ENCODE results near the gene CEACAM19. TPM values are rescaled to one million over a fixed set of nuclear protein-coding genes. Genes with fewer than 3 reads are reported as not detected.
A peak's percentile ranks its signal among the peaks of the same experiment; 100 is the strongest.

Gene CEACAM19
- total RNA-seq, 2 donors from 2014 or later = 3.4 to 6.2 TPM

GRCh38 chr19:44653343-44653742 lies 17.9 kb upstream of the CEACAM19 start:
- ATAC-seq (ENCODE audit: insufficient number of reproducible peaks, low FRiP score, low read depth) = no peak
- no peak overlapping the region for H3K4me3 ChIP-seq
- no peaks in the 10 kb centered on the region for H3K27me3 ChIP-seq (replicated peaks; ENCODE audit: insufficient read depth)
- no peak overlapping the region for H3K27ac ChIP-seq
- no peaks in the 10 kb centered on the region for H3K9me3 ChIP-seq
- TF ChIP-seq CTCF (IDR thresholded peaks at IDR 0.05) = no peak
- peaks cover 0 to 13% of the 10 kb centered on the region in 2 donors for H3K4me1 ChIP-seq (ENCODE audit: control insufficient read depth in 1 of 2, low read depth in 2 of 2)
- no peak for DNase-seq (ENCODE audit: low spot score)
- peaks cover 46% of the 10 kb centered on the region for H3K36me3 ChIP-seq

- peak; percentile 48 for TF ChIP-seq CTCF (IDR thresholded peaks at IDR 0.05)
- ATAC-seq (ENCODE audit: insufficient number of reproducible peaks, low FRiP score, low read depth) (no peak), DNase-seq (ENCODE audit: low spot score) (no peak)
- H3K4me1 ChIP-seq (ENCODE audit: control insufficient read depth in 1 of 2, low read depth in 2 of 2) = peaks cover 0 to 5% of the 10 kb centered on the region in 2 donors
- H3K27me3 ChIP-seq (replicated peaks; ENCODE audit: insufficient read depth) = no peaks in the 10 kb centered on the region
- H3K27ac ChIP-seq = no peak overlapping the region
- H3K4me3 ChIP-seq = no peak overlapping the region
- no peaks in the 10 kb centered on the region for H3K9me3 ChIP-seq
- peaks cover 55% of the 10 kb centered on the region for H3K36me3 ChIP-seq
Measured at GRCh38 chr19:44653977-44654774, 17.1 kb upstream of the CEACAM19 start.

DNA sequence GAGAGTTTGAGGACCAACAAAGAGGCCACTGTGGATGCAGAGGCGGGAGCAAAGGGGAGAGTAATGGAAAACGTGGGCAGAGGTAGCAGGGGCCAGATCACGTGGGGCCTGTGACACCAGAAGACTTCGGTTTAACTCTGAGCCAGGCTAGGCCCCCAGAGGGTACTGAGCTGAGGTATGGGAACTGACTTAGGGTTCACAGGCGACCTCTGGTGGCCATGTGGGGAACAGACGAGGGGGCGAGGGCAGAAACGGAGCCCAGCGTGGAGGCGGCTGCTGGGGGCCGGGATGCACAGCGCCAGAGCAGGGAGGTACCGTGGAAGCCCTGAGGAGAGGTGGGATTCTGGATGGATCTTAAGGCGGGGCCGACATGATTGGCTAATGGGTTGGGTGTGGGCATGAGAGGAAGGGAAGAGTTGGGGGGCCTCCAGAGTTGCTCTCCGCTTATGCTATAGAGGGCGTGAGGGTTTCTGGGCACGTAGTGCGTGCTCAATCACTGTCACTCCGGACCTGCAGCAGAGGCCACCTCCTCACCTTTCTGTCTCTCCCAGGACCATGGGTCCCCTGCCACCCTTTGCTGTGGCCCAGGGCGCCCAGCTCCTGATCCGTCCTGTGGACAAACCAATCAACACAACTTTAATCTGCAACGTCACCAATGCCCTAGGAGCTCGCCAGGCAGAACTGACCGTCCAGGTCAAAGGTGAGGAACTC lies 13.9 kb upstream of the CEACAM19 start:
- Histone ChIP-seq H3K36me3 (peaks cover 64% of the 10 kb centered on the region), H3K4me1 (ENCODE audit: control insufficient read depth in 1 of 2, low read depth in 2 of 2) (peaks cover 0 to 5% of the 10 kb centered on the region in 2 donors), H3K4me3 (no peak overlapping the region), H3K27ac (no peak overlapping the region), H3K9me3 (no peaks in the 10 kb centered on the region), H3K27me3 (replicated peaks; ENCODE audit: insufficient read depth) (no peaks in the 10 kb centered on the region)
- ATAC-seq (ENCODE audit: insufficient number of reproducible peaks, low FRiP score, low read depth) = peak; percentile 52
- peak; percentile 42 for DNase-seq (ENCODE audit: low spot score)
- peak; percentile 94 for TF ChIP-seq CTCF (IDR thresholded peaks at IDR 0.05)

DNA sequence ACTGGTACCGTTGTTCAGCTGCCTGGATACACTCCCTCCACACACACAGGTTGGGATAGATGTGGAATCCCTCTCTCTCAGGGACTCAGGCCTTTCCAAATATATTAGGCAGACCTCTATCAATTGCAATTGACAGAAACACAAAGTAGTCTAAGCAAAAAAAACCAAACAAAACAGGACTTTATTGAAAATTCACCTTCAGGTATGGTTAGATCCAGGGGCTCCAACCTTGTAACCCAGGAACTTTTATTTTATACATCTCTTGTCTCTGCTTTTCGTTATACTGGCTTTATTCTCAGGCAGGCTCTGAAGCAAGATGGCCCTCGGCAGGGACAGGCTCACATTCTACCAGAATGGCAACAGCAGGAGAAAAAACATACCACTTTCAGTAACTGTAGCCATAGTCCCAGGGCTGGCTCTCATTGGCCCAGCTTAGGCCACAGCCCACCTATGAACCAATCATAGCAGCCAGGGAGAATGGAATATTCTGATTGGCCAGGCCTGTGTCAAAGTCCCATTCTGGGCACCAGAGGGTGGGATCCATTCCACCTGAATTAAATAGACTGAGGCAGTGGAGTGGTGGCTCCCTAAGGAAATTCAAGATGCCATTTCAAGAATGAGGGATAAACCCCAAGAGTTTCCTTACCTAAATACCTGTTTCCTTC lies 13.1 kb upstream of the CEACAM19 start:
- H3K4me3 ChIP-seq = no peak overlapping the region
- no peak overlapping the region for H3K27ac ChIP-seq
- H3K27me3 ChIP-seq (replicated peaks; ENCODE audit: insufficient read depth) = no peaks in the 10 kb centered on the region
- peaks cover 0 to 5% of the 10 kb centered on the region in 2 donors for H3K4me1 ChIP-seq (ENCODE audit: control insufficient read depth in 1 of 2, low read depth in 2 of 2)
- peaks cover 68% of the 10 kb centered on the region for H3K36me3 ChIP-seq
- ATAC-seq (ENCODE audit: insufficient number of reproducible peaks, low FRiP score, low read depth) = no peak
- no peak for DNase-seq (ENCODE audit: low spot score)
- no peak for TF ChIP-seq CTCF (IDR thresholded peaks at IDR 0.05)
- H3K9me3 ChIP-seq = no peaks in the 10 kb centered on the region

- no peaks in the 10 kb centered on the region for H3K9me3 ChIP-seq
- no peak overlapping the region for H3K4me3 ChIP-seq
- no peak for TF ChIP-seq CTCF (IDR thresholded peaks at IDR 0.05)
- H3K36me3 ChIP-seq = peaks cover 64% of the 10 kb centered on the region
- H3K27me3 ChIP-seq (replicated peaks; ENCODE audit: insufficient read depth) = no peaks in the 10 kb centered on the region
- no peak overlapping the region for H3K27ac ChIP-seq
- H3K4me1 ChIP-seq (ENCODE audit: control insufficient read depth in 1 of 2, low read depth in 2 of 2) = peaks cover 0 to 5% of the 10 kb centered on the region in 2 donors
- ATAC-seq (ENCODE audit: insufficient number of reproducible peaks, low FRiP score, low read depth) (no peak), DNase-seq (ENCODE audit: low spot score) (no peak)
Measured at GRCh38 chr19:44660081-44660480, 11.2 kb upstream of the CEACAM19 start.

Data from thoracic aorta (tissue), 2 donors.